Vagina (tissue), 2 donors: ENCODE measurements around the gene NPAS3.

Source experiments
- POLR2A ChIP-seq, 2 donors: fragments of 450-650 bp; IDR thresholded peaks; one replicate each; pipeline ENCODE4 v1.6.1; 2017; ENCODE audit warnings: antibody characterized with exemption in 2 of 2, mild to moderate bottlenecking in 2 of 2, moderate library complexity in 2 of 2
- TF ChIP-seq, protein P1 (sequence below), 3 experiments: fragments of 450-650 bp in 2 of 3; fragments of 200-600 bp in 1 of 3; sonication (generic) in 1 of 3; IDR thresholded peaks; one replicate each; pipeline ENCODE4 v1.5.1; 2017 to 2019; ENCODE audit warnings: antibody characterized with exemption in 3 of 3, mild to moderate bottlenecking in 2 of 3, moderate library complexity in 2 of 3

- TF ChIP-seq, protein P1, sequence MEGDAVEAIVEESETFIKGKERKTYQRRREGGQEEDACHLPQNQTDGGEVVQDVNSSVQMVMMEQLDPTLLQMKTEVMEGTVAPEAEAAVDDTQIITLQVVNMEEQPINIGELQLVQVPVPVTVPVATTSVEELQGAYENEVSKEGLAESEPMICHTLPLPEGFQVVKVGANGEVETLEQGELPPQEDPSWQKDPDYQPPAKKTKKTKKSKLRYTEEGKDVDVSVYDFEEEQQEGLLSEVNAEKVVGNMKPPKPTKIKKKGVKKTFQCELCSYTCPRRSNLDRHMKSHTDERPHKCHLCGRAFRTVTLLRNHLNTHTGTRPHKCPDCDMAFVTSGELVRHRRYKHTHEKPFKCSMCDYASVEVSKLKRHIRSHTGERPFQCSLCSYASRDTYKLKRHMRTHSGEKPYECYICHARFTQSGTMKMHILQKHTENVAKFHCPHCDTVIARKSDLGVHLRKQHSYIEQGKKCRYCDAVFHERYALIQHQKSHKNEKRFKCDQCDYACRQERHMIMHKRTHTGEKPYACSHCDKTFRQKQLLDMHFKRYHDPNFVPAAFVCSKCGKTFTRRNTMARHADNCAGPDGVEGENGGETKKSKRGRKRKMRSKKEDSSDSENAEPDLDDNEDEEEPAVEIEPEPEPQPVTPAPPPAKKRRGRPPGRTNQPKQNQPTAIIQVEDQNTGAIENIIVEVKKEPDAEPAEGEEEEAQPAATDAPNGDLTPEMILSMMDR (IDR thresholded peaks at IDR 0.05) = no peak
- TF ChIP-seq POLR2A (IDR thresholded peaks at IDR 0.05) = no peak
Observed at GRCh38 chr14:33430414-33431035, 491.8 kb downstream of the NPAS3 start.
